ENCODE data around the gene LRRC15.

LRRC15 gene

DNA sequence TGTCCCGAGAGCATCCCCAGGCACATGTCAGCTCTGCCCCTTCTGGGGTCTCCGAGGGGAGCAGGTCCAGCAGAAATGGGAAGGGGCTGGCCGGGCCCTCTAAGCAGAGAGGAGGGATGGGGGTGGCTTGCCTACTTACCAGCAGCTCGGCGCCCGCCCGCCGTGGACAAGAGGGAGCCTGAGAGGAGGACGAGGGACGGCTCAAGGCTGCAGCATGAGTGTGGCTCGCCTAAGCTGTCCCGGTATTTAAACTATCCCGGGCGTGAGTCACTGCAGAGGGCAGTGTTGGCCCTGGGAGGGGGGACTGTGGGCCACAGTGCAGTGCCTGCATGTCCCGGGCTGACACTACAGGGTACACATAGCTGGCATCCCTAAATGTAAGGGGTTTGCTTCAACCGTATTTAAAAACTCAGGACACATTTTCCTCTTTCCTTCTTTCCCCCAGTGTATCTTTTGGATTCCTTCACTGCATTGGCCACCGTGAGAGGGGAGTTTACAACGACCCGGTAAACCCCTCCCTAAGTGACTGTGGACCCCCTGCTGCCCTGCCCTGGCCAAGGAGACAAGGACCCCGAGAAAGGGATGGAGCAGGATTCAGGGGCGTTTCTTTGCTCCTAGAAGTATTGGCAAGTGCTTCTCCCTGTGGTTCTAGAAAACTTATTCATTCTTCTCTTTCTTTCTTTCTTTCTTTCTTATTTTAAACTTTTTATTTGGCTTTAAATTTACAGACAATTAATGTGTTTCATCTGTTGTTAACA lies at the start of gene LRRC15:
LRRC15 (minus strand) TSS at position 222 of the 758 bp plus-strand sequence. CDS start 8,700 bp downstream, outside the sequence.
- DNase-seq (ENCODE audit: low read depth), result no peak

DNA sequence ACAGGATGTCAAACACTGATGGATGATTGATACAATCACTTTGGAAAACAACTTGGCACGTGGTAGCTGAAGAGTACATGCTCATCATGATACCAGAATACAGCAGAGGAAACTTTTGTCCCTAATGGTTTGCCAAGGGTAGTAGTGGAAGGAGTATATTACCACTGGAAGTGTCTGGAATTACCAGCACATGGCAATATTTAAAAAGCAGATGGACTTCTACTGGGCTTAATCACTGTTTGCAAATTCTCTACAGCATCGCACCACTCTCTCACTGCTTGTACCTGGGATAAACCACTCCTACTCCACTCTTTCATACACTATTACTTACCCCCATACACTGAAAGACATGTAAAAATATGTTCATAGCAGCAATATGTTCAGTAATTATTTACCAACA lies 49.1 kb upstream of the LRRC15 start:
- no peak for DNase-seq (ENCODE audit: low read depth)

DNA sequence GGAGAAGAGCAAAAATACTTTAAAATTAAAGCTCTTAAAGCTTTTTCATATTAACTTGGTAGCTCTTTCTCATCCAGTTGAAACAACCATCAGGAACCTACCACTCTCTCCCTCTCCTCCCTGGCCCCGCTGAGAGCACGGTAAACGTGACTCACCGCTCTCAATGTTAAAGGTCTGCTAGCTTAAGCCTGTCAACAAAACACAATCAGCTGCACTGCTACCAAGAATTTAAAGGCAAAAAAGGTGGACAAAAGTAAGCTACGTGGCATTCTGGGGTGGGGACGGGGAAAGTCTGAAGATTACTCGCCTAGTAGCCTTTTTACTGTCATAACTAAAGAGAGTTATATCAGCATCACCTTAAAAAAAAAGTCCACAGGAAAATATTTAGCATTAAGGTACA lies 37.9 kb upstream of the LRRC15 start:
- DNase-seq (ENCODE audit: low read depth), result no peak

DNA sequence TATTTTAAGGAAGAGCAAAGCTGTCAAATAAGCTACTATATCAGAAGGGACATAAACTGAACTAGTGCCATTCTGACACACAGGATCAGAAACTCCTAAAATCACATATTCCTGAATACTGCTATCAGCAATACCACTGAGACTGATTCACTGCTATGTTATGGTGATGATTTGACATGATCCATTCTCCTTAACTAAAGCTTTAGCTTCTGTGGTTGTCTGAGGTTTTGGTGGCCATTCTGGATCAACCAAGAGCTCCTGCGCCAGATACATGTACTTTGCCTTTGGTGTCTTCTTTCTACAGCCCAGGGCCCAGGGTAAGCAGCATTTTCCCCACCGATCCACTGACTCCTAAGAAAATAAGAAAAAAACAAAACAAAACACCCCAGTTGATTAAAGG lies 36.2 kb upstream of the LRRC15 start:
- no peak for DNase-seq (ENCODE audit: low read depth)

DNA sequence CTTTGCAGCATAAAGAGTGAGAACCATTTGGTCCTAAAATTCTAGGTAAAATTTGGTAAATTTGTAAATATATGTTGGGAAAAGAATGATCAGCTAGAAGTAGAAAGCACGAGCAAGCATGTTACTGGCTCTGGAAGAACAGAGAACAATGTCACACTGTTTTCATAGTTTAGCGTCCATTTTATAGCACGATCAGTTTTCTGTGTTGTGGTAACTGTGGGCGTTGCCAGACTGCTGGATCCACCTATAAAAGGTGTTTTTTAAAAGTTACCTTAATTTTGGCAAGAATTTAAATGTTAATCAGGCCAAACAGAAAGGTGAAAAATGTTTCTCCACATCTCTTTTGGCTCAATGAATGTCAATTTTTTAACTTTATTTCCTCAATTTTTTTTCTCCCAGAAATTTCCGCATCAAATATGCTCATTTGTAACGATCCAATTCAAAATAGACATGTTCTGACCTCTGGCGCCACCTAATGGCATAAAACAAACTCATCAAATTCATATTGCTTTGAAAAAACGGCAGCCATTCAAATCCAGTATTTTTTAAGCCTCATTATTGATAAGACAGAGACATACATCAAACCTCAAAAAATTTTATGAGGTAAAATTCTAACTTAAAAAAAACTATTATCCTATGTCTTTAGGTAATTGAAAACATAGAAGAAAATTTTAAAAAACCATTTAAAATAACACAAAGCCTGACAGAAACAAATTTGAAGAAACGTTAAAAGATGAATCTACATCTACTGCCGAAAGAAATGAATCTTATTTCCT lies 35.0 kb upstream of the LRRC15 start:
- no peak for DNase-seq (ENCODE audit: low read depth)

DNA sequence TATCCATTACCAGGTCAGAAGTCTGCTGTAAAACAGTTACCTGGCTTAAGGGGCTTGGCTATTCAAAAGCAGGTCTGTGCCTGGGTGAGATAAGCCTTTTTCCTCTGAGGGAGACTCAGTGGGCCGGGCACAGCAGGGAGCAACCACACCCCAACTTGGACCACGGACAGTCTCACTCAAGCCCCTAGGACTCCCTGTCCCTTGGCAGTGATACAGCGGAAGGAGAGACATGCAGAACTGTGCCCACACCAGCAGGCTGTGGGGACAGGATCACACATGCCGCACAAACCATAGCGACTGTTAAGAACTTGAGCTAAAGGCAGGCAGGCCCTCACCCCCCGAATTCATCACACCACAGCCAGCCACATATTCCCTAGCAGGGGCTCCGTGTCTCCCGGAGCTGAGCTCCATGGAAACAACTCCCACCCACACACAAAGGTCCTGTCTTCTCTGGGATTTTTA lies 32.4 kb upstream of the LRRC15 start:
- DNase-seq (ENCODE audit: low read depth), result no peak

DNA sequence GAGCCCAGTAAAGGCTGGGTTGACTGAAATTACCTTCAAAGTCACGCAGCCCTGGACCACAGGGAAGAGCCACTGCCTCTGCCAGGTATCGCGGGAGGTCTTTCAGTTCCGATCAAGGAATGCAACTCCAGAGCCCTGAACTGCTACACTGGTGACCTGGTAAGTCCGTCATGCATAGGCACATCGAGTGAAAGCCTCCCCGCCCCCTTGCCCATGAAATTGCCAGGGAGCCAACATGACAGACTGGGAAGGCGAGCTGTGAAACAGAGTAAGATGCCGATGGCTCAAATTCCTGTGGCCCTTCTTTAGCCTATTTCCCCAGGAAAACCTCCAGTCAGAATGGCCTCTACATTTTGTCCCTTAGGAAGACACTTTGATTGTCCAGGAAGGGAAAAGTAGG lies 31.8 kb upstream of the LRRC15 start:
- no peak for DNase-seq (ENCODE audit: low read depth)

DNA sequence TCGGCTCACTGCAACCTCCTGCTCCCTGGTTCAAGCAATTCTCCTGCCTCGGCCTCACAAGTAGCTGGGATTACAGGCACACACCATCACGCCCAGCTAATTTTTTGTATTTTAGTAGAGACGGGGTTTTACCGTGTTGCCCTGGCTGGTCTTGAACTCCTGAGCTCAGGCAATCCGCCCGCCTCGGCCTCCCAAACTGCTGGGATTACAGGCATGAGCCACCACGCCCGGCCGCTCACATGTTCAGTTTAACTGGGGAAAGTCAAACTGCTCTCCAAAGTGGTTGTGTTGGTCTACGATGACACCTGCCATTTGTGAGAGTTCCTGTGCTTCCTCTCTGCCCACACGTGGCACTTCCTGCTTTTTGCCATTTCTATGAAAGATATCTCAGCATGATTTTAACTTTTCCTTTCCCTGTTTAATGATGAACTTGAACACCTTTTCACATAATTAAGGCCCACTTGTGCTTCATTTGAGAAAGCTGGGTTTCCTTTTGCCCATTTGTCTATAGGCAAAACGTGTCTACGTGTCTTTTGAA lies 30.4 kb upstream of the LRRC15 start:
- no peak for DNase-seq (ENCODE audit: low read depth)

DNA sequence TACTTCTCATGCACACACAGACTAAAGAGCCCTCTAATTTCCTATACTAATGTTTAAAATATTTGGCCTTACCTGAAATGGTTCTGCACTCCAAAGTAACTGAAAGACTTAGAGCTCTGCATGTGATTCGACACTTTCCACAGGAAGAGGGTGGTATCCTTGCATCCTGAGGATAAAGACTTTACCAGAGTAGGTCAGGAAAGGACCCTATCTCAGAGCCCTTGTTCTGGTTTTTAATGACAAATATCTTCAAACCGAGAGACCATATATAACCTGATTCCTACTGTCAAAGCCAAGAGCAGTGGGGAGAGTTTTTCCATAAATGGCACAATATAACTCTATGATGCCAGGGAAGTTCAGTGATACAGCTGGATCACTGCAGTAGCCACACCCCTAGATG lies 29.6 kb upstream of the LRRC15 start, which contains the start of gene GP5:
GP5 (minus strand) TSS at position 101 of the 400 bp plus-strand sequence. CDS start 984 bp downstream, outside the sequence.
- DNase-seq (ENCODE audit: low read depth), result no peak

DNA sequence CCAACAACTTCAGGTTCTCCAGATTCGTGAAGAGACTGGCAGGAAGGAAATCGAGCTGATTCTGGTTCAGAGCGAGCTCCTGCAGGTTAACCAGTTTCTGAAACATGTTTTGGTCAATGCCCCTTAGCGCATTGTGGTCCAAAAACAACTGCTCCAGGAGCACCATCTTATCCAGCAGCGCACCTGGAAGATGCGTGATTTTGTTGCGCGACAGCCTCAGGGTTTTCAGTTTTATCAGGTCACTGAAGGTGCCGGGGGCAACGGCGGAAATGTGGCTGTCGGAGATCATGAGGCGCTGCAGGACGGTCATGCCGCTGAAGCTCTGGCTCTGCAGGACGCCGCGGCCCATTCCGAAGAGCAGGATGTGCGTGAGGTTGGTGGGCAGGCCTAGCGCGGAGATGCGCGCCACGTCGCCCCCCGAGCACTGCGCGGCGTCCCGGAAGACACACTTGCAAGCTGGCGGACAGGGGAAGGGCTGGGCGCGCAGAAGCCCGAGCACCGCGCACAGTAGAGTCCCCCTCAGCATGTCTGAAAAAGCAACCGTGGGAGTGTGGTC lies 28.3 kb upstream of the LRRC15 start:
- DNase-seq (ENCODE audit: low read depth), result no peak

DNA sequence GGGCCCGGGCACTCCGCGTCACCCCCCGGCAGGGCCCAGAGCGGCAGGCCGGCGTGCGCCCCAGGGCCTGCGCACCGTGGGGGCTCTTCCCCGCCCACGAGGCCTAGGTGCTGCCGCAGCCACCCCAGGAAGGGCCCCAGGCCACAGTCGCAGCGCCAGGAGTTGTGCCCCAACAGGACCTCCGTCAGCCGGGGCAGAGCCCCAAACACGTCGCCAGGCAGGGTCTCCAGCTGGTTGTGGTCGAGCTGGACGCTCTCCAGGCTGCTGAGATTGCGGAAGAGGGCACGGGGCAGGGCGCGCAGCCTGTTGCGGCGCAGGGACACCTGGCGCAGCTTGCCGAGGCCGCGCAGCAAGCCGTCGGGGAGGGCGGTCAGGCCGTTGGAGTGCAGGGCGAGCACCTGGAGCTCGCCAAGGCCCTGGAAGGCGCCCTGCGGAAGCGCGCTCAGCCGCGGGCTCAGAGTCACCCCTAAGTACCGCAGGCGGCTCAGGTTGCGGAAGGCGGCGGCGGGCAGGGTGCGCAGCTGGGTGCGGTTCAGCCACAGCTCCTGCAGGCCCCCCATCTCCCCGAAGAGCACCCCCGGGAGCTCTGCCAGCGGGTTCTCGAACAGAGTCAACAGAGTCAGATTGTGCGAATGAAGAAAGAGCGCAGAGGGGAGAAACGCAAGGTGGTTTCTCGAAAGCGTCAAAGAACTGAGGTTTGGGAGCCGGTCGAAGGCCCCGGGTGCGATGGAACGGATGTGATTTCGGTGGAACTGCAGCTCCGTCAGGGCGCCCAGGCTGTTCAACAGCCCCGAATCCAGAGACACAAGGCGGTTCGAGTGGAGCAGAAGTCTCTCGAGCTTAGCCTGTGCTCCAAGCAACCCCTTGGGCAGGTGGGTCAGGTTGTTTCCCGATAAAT lies 27.6 kb upstream of the LRRC15 start:
- no peak for DNase-seq (ENCODE audit: low read depth)

DNA sequence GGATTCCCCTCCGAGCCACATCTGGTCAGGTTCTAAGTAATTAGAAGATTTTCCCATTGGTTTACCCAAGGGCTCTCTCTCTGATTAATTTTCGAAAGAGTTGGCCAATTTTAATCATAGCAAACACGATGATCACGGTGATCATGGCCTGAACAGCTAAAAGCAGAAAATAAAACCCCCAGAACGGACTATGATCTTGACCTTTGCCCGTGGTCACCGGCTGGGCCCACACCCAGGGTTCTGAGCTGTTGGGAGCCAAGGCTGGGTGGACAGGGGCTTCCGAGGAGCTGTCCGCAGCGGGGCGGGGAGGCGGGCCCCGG lies 27.0 kb upstream of the LRRC15 start:
- DNase-seq (ENCODE audit: low read depth), result no peak

DNA sequence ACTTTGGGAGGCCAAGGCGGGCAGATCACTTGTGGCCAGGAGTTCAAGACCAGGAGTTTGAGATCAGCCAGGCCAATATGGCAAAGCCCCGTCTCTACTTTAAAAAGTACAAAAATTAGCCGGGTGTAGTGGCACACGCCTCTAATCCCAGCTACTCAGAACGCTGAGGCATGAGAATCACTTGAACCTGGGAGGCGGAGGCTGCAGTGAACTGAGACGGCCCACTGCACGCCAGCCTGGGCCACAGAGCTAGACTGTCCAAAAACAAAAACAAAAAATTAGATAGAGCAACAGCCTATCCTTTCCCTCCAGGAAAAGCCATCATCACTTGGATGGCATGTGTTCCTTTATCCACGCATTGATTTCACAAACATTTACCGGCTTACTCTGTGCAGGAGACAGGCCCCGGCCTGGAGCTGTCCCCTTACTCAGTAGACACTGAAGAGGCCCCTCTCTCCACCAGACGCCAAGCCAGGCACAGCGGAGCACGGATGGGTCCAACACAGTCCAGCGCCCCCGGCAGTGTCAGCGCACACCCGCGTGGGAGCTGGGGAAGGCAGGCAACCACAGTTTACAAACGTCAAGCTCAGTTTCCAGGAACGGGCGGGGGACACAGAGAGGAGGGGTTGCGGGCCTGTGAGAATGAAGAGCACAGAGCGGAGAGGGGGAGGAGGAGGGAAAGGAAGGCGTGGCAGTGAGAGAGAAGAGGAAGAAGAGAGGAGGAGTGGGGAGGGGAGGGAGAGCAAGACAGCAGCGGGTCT lies 26.4 kb upstream of the LRRC15 start:
- DNase-seq (ENCODE audit: low read depth), result no peak

DNA sequence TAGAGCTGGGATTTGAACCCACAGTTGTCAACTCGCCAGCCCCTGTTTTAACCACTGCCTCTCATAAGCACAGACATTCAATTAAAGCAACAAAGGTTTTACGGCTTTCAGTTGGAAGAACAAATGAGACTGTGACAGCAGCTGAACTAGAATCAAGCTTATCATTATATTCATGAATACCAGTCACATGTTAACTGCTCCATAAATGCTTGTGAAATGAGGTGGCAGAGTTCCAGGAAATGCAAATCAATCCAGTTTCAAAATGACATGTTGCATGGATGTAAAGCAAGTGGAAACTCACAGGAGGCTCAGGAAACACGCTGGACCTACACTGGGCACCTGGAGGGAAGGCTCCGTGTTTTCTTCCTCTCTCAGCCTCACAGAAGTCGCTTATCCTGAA lies 25.7 kb upstream of the LRRC15 start:
- DNase-seq (ENCODE audit: low read depth), result no peak

DNA sequence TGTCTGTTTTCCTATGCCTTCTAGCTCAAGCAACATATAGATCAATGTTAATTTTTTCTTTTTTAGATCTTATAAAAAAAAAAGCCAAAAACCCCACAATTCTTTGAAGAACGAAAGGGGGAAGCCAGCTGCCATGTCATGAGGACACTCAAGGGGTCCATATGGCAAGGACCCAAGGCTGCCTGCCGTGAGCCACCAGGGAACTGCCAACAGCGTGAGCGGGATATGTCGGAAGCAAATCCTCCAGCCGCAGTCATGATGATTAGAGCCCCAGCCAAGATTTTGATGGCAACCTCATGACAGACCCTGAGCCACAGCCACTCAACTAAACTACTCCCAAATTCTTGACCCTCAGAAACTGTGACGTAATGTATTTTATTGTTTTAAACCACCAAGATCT lies 23.0 kb upstream of the LRRC15 start:
- DNase-seq (ENCODE audit: low read depth), result no peak

DNA sequence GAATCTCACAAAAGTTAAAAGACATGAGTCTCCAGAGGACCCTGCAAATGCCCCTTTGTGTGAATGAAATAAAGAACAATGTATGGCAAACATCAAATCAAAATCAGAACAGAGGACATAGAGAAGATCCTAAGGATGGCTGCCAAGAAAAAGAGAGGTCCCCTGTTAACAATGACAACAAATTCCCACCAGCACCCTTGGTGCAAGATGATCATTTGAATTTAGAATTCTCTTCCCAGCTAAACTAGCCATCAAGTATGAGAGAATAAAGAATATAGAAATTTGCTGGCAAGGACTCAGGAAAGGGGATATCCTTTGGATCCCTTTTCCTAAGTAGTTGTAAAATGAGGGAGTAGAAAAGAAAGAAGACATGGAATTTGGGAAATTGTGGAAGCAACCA lies 21.3 kb upstream of the LRRC15 start:
- no peak for DNase-seq (ENCODE audit: low read depth)

DNA sequence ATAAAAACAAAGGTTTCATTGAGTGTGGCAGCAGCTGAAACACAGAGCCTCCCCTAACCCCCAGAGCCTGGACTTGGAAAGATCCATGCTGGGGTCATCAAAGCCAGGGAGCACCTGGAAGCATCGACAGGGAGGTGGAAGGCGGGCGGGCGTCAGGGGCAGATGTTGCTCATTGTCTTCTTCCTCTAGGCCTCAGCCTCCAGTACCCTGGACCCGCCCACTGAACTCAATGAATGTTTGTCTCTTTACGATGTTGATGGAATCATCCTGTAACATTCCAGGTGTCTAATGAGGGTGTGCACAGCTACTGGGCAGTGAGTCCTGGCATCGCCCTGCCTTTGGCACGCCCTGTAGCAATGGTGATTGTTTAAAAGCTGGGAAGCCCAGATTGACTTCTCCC lies 19.7 kb upstream of the LRRC15 start:
- DNase-seq (ENCODE audit: low read depth), result no peak

DNA sequence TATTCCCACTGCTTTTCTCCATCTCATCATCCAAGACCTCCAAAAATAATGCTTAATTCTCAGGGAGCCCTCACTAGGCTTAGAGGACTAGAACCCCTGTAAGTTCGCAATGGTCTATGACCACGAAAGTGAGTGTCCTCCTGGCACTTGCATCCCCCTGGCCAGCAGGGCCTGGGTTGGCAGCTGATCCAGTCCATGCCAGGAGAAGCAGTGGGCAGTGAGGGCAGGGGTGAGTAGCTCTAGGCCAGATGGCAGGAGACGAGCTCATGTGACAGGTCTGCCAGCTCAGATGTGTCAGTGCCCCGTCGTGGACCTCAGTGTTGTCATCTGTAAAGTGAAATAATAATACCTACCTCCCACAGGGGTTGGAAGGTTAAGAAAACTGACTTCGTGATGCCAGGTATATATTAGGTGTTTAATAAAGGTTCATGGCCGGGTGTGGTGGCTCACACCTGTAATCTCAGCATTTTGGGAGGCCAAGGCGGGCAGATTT lies 18.4 kb upstream of the LRRC15 start:
- no peak for DNase-seq (ENCODE audit: low read depth)

DNA sequence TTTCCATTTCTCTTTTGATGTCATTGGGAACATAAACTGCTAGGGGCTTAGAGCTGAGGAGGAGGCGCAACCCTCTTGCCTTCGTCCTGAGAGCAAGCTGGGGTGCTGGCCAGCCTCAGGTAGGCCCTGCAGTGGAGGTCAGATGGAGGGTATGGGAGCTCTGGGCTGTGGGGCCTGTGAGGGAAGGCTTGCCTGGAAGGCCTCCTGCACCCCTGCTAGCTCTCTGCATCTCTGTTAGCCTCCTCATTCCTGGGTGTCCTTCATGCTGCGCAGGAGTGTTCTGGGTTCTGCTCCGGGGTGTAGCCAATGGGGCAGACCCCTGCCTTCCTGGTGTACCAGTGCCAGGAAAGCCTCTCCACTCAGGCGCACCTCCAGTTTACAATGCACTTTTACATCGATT lies 17.7 kb upstream of the LRRC15 start:
- no peak for DNase-seq (ENCODE audit: low read depth)

DNA sequence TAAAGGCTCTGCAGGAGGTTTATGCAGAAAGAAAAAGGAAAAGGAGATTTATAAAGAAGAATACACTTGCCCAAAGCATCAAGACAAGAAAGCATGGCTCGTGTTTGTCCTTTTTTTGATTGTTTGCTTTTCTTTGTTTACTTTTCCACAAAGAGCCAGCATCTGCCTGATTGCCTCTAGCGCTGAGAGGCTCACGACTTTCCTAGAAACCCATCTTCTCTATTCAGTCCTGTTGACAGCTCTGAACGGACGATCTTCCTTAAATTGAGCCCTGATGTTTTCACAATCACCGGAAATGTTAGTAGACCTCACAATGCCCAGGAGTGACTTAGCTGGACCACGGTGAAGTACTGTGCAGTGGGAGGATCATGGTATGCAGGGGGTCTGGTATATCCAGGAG lies 17.1 kb upstream of the LRRC15 start:
- DNase-seq (ENCODE audit: low read depth), result no peak

DNA sequence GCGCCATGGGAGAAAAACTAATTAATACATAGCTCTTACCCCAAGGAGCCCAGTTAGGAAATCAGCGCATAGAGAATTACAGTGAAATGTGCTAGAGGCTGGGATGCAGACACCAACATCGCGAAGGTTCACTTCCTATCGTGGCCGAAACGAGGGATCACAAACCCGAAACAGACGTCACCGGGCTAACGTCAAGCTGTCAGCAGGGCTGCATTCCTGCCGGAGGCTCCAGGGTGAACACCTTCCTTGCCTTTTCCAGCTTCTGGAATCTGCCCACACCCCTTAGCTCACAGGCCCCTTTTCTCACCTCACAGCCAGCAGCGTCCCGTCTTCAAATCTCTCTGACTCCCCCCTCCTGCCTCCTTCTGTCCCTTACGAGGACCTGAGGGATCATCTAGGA lies 16.5 kb upstream of the LRRC15 start:
- no peak for DNase-seq (ENCODE audit: low read depth)
